Measurements from ENCODE around the gene C1orf185. TPM values are rescaled to one million over a fixed set of nuclear protein-coding genes. Genes with fewer than 3 reads are reported as not detected.
"Not testable (repeated sequence)": the region's sequence is repeated elsewhere in the genome, so short reads cannot be mapped to it uniquely, and the experiment has no call there.

C1orf185 gene
- total RNA-seq, 1 donor from 2014 or later = not detected

- H3K36me3 Mint-ChIP-seq (ENCODE audit: low read depth, unreplicated experiment) = no peaks in the 10 kb centered on the region
- no peak for TF ChIP-seq CTCF (IDR thresholded peaks at IDR 0.05; ENCODE audit: unreplicated experiment)
- H3K4me3 Mint-ChIP-seq (ENCODE audit: unreplicated experiment) = no peak overlapping the region
- DNase-seq (ENCODE audit: low spot score) = no peak
- no peaks in the 10 kb centered on the region for H3K27me3 Mint-ChIP-seq (ENCODE audit: unreplicated experiment)
- no peaks in the 10 kb centered on the region for H3K4me1 Mint-ChIP-seq (ENCODE audit: unreplicated experiment)
- H3K9me3 Mint-ChIP-seq (ENCODE audit: unreplicated experiment) = no peaks in the 10 kb centered on the region
- H3K27ac Mint-ChIP-seq (ENCODE audit: unreplicated experiment) = no peak overlapping the region
Observed at GRCh38 chr1:51156752-51157151, 54.7 kb downstream of the C1orf185 start.

GRCh38 chr1:51157395-51157794, 55.4 kb downstream of the C1orf185 start:
- H3K36me3 Mint-ChIP-seq (ENCODE audit: low read depth, unreplicated experiment) = no peaks in the 10 kb centered on the region
- H3K4me1 Mint-ChIP-seq (ENCODE audit: unreplicated experiment) = no peaks in the 10 kb centered on the region
- no peak overlapping the region for H3K4me3 Mint-ChIP-seq (ENCODE audit: unreplicated experiment)
- no peak for TF ChIP-seq CTCF (IDR thresholded peaks at IDR 0.05; ENCODE audit: unreplicated experiment)
- no peaks in the 10 kb centered on the region for H3K9me3 Mint-ChIP-seq (ENCODE audit: unreplicated experiment)
- H3K27me3 Mint-ChIP-seq (ENCODE audit: unreplicated experiment) = no peaks in the 10 kb centered on the region
- DNase-seq (ENCODE audit: low spot score) = no peak
- no peak overlapping the region for H3K27ac Mint-ChIP-seq (ENCODE audit: unreplicated experiment)

- Mint-ChIP-seq H3K27me3 (ENCODE audit: unreplicated experiment) (no peaks in the 10 kb centered on the region), H3K36me3 (ENCODE audit: low read depth, unreplicated experiment) (no peaks in the 10 kb centered on the region), H3K27ac (ENCODE audit: unreplicated experiment) (no peak overlapping the region), H3K9me3 (ENCODE audit: unreplicated experiment) (no peaks in the 10 kb centered on the region), H3K4me3 (ENCODE audit: unreplicated experiment) (no peak overlapping the region), H3K4me1 (ENCODE audit: unreplicated experiment) (no peaks in the 10 kb centered on the region)
- no peak for DNase-seq (ENCODE audit: low spot score)
- TF ChIP-seq CTCF (IDR thresholded peaks at IDR 0.05; ENCODE audit: unreplicated experiment) = no peak
Observed at GRCh38 chr1:51158263-51158662, 56.2 kb downstream of the C1orf185 start.

- H3K27ac Mint-ChIP-seq (ENCODE audit: unreplicated experiment); H3K4me1 Mint-ChIP-seq (ENCODE audit: unreplicated experiment); H3K27me3 Mint-ChIP-seq (ENCODE audit: unreplicated experiment); DNase-seq (ENCODE audit: low spot score); H3K4me3 Mint-ChIP-seq (ENCODE audit: unreplicated experiment); H3K9me3 Mint-ChIP-seq (ENCODE audit: unreplicated experiment); H3K36me3 Mint-ChIP-seq (ENCODE audit: low read depth, unreplicated experiment): not testable (repeated sequence)
Observed at GRCh38 chr1:51162560-51162959, 60.5 kb downstream of the C1orf185 start.

GRCh38 chr1:51165540-51165939, 63.5 kb downstream of the C1orf185 start:
- DNase-seq (ENCODE audit: low spot score) = no peak
- H3K27ac Mint-ChIP-seq (ENCODE audit: unreplicated experiment) = no peak overlapping the region
- no peak for TF ChIP-seq CTCF (IDR thresholded peaks at IDR 0.05; ENCODE audit: unreplicated experiment)
- H3K36me3 Mint-ChIP-seq (ENCODE audit: low read depth, unreplicated experiment) = no peaks in the 10 kb centered on the region
- no peaks in the 10 kb centered on the region for H3K27me3 Mint-ChIP-seq (ENCODE audit: unreplicated experiment)
- no peaks in the 10 kb centered on the region for H3K9me3 Mint-ChIP-seq (ENCODE audit: unreplicated experiment)
- no peaks in the 10 kb centered on the region for H3K4me1 Mint-ChIP-seq (ENCODE audit: unreplicated experiment)
- H3K4me3 Mint-ChIP-seq (ENCODE audit: unreplicated experiment) = no peak overlapping the region
